Adrenal gland (tissue), 12 donors: ENCODE measurements around the gene SPOCK2. TPM values are rescaled to one million over a fixed set of nuclear protein-coding genes. Genes with fewer than 3 reads are reported as not detected.

Source experiments
- DNase-seq, 7 donors: peaks; one replicate each; pipeline ENCODE4 v3.0.0-alpha.2; 2019 to 2020
- H3K27ac ChIP-seq, 5 donors: fragments of 200-600 bp; sonication (generic) in 4 of 5; 1 replicate in 3 of 5; 2 replicates in 2 of 5; pipeline versions ENCODE4 v1.5.1 to v1.8.0; 2016 to 2020; ENCODE audit warnings: mild to moderate bottlenecking in 1 of 5
- H3K27me3 ChIP-seq: fragments of 200-600 bp; 2 replicates; pipeline ENCODE4 v1.8.0; 2021
- H3K36me3 ChIP-seq, 2 donors: fragments of 200-600 bp; replicated peaks in 1 of 2; 1 replicate in 1 of 2; 2 replicates in 1 of 2; pipeline versions ENCODE4 v1.5.1 to v1.8.0; 2018 to 2022
- H3K4me1 ChIP-seq, 2 donors: fragments of 200-600 bp; replicated peaks in 1 of 2; 1 replicate in 1 of 2; 2 replicates in 1 of 2; pipeline versions ENCODE4 v1.5.1 to v1.8.0; 2018 to 2021
- H3K4me3 ChIP-seq, 4 donors: fragments of 200-600 bp; sonication (generic) in 3 of 4; one replicate each; pipeline ENCODE4 v1.5.1; 2016 to 2018
- H3K9me3 ChIP-seq, 3 donors: fragments of 200-600 bp; sonication (generic) in 1 of 3; replicated peaks in 1 of 3; 1 replicate in 2 of 3; 2 replicates in 1 of 3; pipeline versions ENCODE4 v1.5.1 to v1.8.0; 2016 to 2021
- POLR2A ChIP-seq, 2 donors: fragments of 450-650 bp; IDR thresholded peaks; one replicate each; pipeline ENCODE4 v1.6.1; 2017; ENCODE audit warnings: antibody characterized with exemption in 2 of 2, mild to moderate bottlenecking in 2 of 2, moderate library complexity in 1 of 2
- WGBS, 4 donors: extraction: QIAGEN DNeasy Blood & Tissue Kit in 2 of 4; methylation state at CpG; one replicate each; pipeline versions ENCODE4 v1.1.5 to v1.1.7; 2013 to 2017; 5-methylcytosine and 5-hydroxymethylcytosine counted together
- intact Hi-C, 2 donors: fragments of 100-400 bp; cut with DNase I; formaldehyde crosslinking; loops; one replicate each; pipeline versions ENCODE4 v1.14.1 to v1.15.0; 2022 to 2023
- polyA plus RNA-seq, 3 donors: library from polyadenylated mRNA; stranded (reverse); fragments of 200-250 nt in 2 of 3; fragments of 350-450 nt in 1 of 3; fragmentation: Illumina TruSeq in 1 of 3; extraction: RNeasy Lipid Tissue Mini Kit (QIAGEN cat#74804) in 1 of 3; gene quantifications; one replicate each; pipeline ENCODE4 v1.2.3, GENCODE V29; 2013 to 2014
- total RNA-seq, 9 donors: library from RNA; depleted of rRNA in 4 of 9; stranded (reverse); fragments of >200 nt in 4 of 9; fragments of 120-200 nt in 1 of 9; fragmentation: NEBNext Ultra II Directional in 1 of 9; extraction: Animal tissue kit (Norgen Biotek cat#: 25700) in 1 of 9; gene quantifications; one replicate each; pipeline versions ENCODE4 v1.1.0 to v1.2.4, GENCODE V29; 2013 to 2023
- TF ChIP-seq, protein P1 (sequence below), 6 experiments: fragments of 450-650 bp in 4 of 6; fragments of 200-600 bp in 2 of 6; sonication (generic) in 1 of 6; IDR thresholded peaks; 1 replicate in 5 of 6; 2 replicates in 1 of 6; pipeline versions ENCODE4 v1.5.1 to v1.8.0; 2016 to 2021; ENCODE audit warnings: antibody characterized with exemption in 6 of 6, mild to moderate bottlenecking in 2 of 6, moderate library complexity in 1 of 6
- donor health status: healthy with polysubstance abuse.
- donor health status: Bipolar disorder and iron deficiency.
- donor health status: DM: yes; HTN: yes; CAD: no.
- donor health status: DM: no; HTN: no; CAD: no.
- donor health status: DM: no; HTN: no; CAD: no.
- donor health status: DM: yes; HTN: yes; CAD: no.

The SPOCK2 gene
- total and polyA plus RNA-seq, 12 donors = 11.7 to 68.9 (median 37.4) TPM

DNA sequence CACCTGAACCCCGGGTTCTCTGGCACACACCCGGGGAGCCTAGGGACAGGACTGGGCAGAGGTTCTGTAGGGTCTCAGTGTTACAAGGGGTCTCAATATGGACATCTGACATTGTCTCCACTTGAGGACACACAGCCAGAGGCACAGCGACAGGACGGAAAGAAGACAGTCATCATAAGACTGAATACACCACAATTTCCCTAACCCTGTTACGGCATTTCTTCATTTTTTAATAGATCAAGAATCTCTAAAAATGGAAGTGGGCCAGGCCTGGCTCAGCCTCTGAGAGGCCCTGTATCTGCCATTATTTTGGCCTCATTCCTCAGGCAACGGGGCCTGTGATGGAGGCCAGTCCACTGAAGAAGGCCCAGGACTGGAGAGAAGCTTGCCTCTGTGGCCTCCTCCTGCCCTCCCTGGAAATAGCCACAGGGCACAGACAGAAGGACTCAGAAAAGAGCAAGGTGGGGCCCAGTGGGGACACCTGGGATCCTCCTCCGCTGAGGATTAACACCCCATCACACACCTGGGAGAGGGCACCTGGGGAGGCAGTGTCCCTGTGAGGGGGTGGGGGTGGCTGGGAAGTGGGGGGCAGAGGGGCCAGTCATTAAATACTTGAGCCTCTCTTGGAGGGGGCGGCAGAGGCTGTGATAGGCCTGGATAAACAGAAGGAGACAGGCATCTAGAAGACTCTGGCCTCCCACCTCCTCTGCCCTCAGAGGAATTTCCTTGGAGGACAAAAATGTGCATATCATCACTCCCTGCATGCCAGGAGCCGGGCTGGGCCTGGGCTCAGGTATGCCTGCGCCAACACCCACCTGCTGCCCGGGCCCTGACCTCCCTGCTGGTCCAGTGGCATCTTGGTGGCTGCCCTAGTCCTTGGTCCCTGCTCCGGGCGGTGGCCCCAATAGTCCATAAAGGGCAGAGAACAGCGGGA lies 8.0 kb downstream of the SPOCK2 start:
- H3K27ac ChIP-seq = no peak overlapping the region
- 82 to 90% (median 86%) methylated on average over 8 to 14 of the region's 14 CpGs for WGBS, 4 donors
- TF ChIP-seq, protein P1, sequence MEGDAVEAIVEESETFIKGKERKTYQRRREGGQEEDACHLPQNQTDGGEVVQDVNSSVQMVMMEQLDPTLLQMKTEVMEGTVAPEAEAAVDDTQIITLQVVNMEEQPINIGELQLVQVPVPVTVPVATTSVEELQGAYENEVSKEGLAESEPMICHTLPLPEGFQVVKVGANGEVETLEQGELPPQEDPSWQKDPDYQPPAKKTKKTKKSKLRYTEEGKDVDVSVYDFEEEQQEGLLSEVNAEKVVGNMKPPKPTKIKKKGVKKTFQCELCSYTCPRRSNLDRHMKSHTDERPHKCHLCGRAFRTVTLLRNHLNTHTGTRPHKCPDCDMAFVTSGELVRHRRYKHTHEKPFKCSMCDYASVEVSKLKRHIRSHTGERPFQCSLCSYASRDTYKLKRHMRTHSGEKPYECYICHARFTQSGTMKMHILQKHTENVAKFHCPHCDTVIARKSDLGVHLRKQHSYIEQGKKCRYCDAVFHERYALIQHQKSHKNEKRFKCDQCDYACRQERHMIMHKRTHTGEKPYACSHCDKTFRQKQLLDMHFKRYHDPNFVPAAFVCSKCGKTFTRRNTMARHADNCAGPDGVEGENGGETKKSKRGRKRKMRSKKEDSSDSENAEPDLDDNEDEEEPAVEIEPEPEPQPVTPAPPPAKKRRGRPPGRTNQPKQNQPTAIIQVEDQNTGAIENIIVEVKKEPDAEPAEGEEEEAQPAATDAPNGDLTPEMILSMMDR (IDR thresholded peaks at IDR 0.05) = no peak
- no peak for TF ChIP-seq POLR2A (IDR thresholded peaks at IDR 0.05)

DNA sequence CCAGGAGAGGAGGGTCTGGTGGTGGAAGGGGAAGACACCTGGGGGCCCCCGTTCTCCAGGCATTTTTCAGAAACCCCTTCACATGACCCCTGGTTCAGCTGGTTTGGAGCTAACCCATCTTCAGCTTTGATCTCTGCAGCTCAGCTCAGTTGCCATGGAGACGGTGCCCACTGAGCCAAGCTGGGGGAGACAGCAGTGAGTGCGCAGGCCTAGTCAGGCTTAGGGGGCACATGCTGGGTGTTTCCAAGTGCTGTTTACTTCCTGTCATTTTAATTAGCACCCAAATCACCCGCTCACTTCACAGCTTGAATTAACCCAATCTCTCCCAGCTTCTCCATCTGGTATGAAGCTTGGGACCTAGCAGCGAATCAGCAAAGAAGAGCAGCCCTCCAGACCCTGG lies 9.0 kb downstream of the SPOCK2 start:
- Histone ChIP-seq H3K9me3 (no peaks in the 10 kb centered on the region), H3K27me3 (no peaks in the 10 kb centered on the region), H3K4me3 (no peak overlapping the region), H3K36me3 (no peaks in the 10 kb centered on the region), H3K4me1 (peaks cover 0 to 14% of the 10 kb centered on the region in 2 donors), H3K27ac (no peak overlapping the region)
- TF ChIP-seq, protein P1 (IDR thresholded peaks at IDR 0.05) = no peak
- TF ChIP-seq POLR2A (IDR thresholded peaks at IDR 0.05) = no peak
- intact Hi-C loops = no loop called here
- WGBS, 4 donors = 82 to 93% (median 85%) methylated on average over 4 to 5 of the region's 5 CpGs
- DNase-seq = peak in 1 of 7 donors; percentile 13

More for the DNA sequence above, 8.0 kb downstream of the SPOCK2 start:
- Histone ChIP-seq H3K4me3 (no peak overlapping the region), H3K27me3 (no peaks in the 10 kb centered on the region), H3K9me3 (no peaks in the 10 kb centered on the region), H3K36me3 (no peaks in the 10 kb centered on the region), H3K4me1 (peaks cover 0 to 14% of the 10 kb centered on the region in 2 donors)
- DNase-seq = peak in 1 of 7 donors; percentile 13
- intact Hi-C loops = no loop called here

DNA sequence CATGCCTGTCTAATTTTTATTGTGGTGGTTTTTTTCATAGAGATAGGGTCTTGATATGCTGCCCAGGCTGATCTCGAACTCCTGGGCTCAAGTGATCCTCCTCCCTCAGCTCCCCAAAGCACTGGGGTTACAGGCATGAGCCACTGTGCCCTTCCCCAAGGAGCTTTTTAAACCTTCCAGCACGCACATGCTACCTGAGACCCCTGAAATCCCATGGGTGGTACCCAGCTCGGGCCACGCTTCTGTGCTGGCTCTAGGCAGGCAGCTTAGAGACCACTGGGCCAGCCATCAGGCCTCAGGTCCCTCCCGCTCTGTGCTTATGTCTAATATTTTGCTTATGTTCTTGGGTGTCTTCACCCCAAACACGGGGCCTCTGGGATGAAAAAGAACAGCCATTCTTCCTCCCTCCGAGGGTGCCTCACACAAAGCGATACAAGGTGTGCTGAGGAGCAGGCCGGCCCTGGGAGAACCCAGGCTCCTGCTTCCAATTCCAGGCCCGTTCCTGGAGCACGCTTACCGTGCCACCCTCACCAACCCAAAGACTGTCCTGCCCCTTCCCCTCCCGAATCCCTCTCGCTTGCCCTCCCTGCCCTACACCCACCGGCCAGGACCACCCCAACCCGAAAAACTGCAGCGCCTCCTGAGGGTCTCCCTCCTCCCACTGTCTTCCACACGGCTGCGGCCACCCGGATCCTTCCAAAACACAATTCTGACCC lies 10.9 kb downstream of the SPOCK2 start:
- H3K4me1 ChIP-seq = peaks cover 0 to 14% of the 10 kb centered on the region in 2 donors
- WGBS, 4 donors = 89 to 97% (median 92%) methylated on average over 13 to 20 of the region's 20 CpGs
- intact Hi-C loops = no loop called here

More for the DNA sequence above, 10.9 kb downstream of the SPOCK2 start:
- Histone ChIP-seq H3K4me3 (no peak overlapping the region), H3K27me3 (no peaks in the 10 kb centered on the region), H3K36me3 (no peaks in the 10 kb centered on the region), H3K9me3 (no peaks in the 10 kb centered on the region), H3K27ac (no peak overlapping the region)
- peak in 1 of 7 donors; percentile 14 for DNase-seq
- TF ChIP-seq, protein P1 (IDR thresholded peaks at IDR 0.05) = no peak
- no peak for TF ChIP-seq POLR2A (IDR thresholded peaks at IDR 0.05)
